GM23248 (cell line): ENCODE data around the gene IL31RA. TPM values are rescaled to one million over a fixed set of nuclear protein-coding genes. Genes with fewer than 3 reads are reported as not detected.
A peak's percentile ranks its signal among the peaks of the same experiment; 100 is the strongest.

Experiments used
- DNase-seq: peaks from one replicate; pipeline ENCODE4 v3.0.0-alpha.2; 2015
- H2AFZ ChIP-seq: fragments of 200-600 bp; sonication (generic); 2 replicates; pipeline ENCODE4 v1.6.1; 2016; ENCODE audit warnings: antibody characterized with exemption
- H3F3A ChIP-seq: fragments of 200-600 bp; sonication (generic); 2 replicates; pipeline ENCODE4 v1.6.1; 2016; ENCODE audit warnings: mild to moderate bottlenecking, antibody characterized with exemption, mixed run types; ENCODE audit not compliant: insufficient read depth
- H3K27ac ChIP-seq: fragments of 200-600 bp; sonication (generic); 2 replicates; pipeline ENCODE4 v1.5.1; 2016; ENCODE audit warnings: mild to moderate bottlenecking
- H3K27me3 ChIP-seq: fragments of 200-600 bp; sonication (generic); replicated peaks from 2 replicates; pipeline ENCODE4 v1.6.1; 2016; ENCODE audit warnings: mild to moderate bottlenecking; ENCODE audit not compliant: insufficient read depth
- H3K36me3 ChIP-seq: fragments of 200-600 bp; sonication (generic); 2 replicates; pipeline ENCODE4 v1.6.1; 2016; ENCODE audit warnings: low read depth, mild to moderate bottlenecking
- H3K4me1 ChIP-seq: fragments of 200-600 bp; sonication (generic); 2 replicates; pipeline ENCODE4 v1.6.1; 2016; ENCODE audit warnings: mild to moderate bottlenecking; ENCODE audit not compliant: insufficient read depth
- H3K4me2 ChIP-seq: fragments of 200-600 bp; sonication (generic); one replicate; pipeline ENCODE4 v1.6.1; 2016; ENCODE audit warnings: mild to moderate bottlenecking; ENCODE audit not compliant: unreplicated experiment
- H3K4me3 ChIP-seq: fragments of 200-600 bp; sonication (generic); 2 replicates; pipeline ENCODE4 v1.5.1; 2016; ENCODE audit warnings: mild to moderate bottlenecking
- H3K79me2 ChIP-seq: fragments of 200-600 bp; sonication (generic); 2 replicates; pipeline ENCODE4 v1.6.1; 2016; ENCODE audit warnings: mild to moderate bottlenecking; ENCODE audit not compliant: insufficient read depth
- H3K9ac ChIP-seq: fragments of 200-600 bp; sonication (generic); 2 replicates; pipeline ENCODE4 v1.6.1; 2016; ENCODE audit warnings: mild to moderate bottlenecking
- H3K9me2 ChIP-seq: fragments of 200-600 bp; sonication (generic); 2 replicates; pipeline ENCODE4 v1.6.1; 2016; ENCODE audit warnings: mixed run types, mild to moderate bottlenecking, moderate library complexity; ENCODE audit not compliant: insufficient read depth
- H3K9me3 ChIP-seq: fragments of 200-600 bp; sonication (generic); one replicate; pipeline ENCODE4 v1.6.1; 2017; ENCODE audit warnings: low read depth
- H4K20me1 ChIP-seq: fragments of 200-600 bp; sonication (generic); 2 replicates; pipeline ENCODE4 v1.6.0; 2016; ENCODE audit not compliant: insufficient read depth
- EZH2 ChIP-seq: fragments of 200-600 bp; sonication (generic); IDR thresholded peaks from 2 replicates; pipeline ENCODE4 v1.6.1; 2018; ENCODE audit warnings: antibody characterized with exemption, mild to moderate bottlenecking; ENCODE audit not compliant: insufficient read depth, poor library complexity, severe bottlenecking
- EZH2phosphoT487 ChIP-seq: fragments of 200-600 bp; sonication (generic); IDR thresholded peaks from 2 replicates; pipeline ENCODE4 v1.6.1; 2018; ENCODE audit warnings: antibody characterized with exemption, moderate library complexity, mild to moderate bottlenecking, low read depth; ENCODE audit not compliant: insufficient read depth
- WGBS, 2 experiments: methylation state at CpG; one replicate each; pipeline ENCODE4 v1.1.6; 2015 to 2017; ENCODE audit warnings: low lambda C conversion rate in 2 of 2, low coverage in 1 of 2; ENCODE audit errors: missing lambda C conversion rate in 2 of 2; 5-methylcytosine and 5-hydroxymethylcytosine counted together
- in situ Hi-C: fragments of 300-500 bp; cut with MboI; formaldehyde crosslinking; loops from 2 replicates; pipeline ENCODE4 v1.15.0; 2020
- polyA plus RNA-seq: library from polyadenylated mRNA; unstranded; fragments of >200 nt; fragmentation: Nextera tagmentation; extraction: Ambion mirVana; gene quantifications from 2 replicates; pipeline ENCODE4 v1.2.1, GENCODE V29; 2016
- total RNA-seq: library from RNA; depleted of rRNA; stranded (reverse); fragments of >200 nt; shearing (Covaris generic); gene quantifications from 2 replicates; pipeline ENCODE4 v1.2.3, GENCODE V29; 2014

Gene IL31RA
- total and polyA plus RNA-seq, 2 experiments from 2014 or later, result 0.08 TPM; not detected in 1

GRCh38 chr5:55848783-55849182 lies 2.4 kb upstream of the IL31RA start:
- Histone ChIP-seq H3K9me2 (peaks cover 4% of the 10 kb centered on the region; the same call in 1 of the 2 replicates), H3K4me3 (no peak overlapping the region), H3K4me1 (peaks cover 23% of the 10 kb centered on the region), H3K36me3 (no peaks in the 10 kb centered on the region), H3K4me2 (no peak overlapping the region), H3K9me3 (no peaks in the 10 kb centered on the region), H4K20me1 (no peaks in the 10 kb centered on the region), H3K9ac (no peak overlapping the region), H3K27ac (no peak overlapping the region), H3K79me2 (no peaks in the 10 kb centered on the region), H2AFZ (no peak overlapping the region), H3F3A (peaks cover 26% of the 10 kb centered on the region), H3K27me3 (no peaks in the 10 kb centered on the region)
- TF ChIP-seq EZH2phosphoT487 (no peak), EZH2 (no peak)
- 94 to 95% methylated on average over 2 of the region's 2 CpGs for WGBS, 2 experiments
- in situ Hi-C loops, result no loop called here
- DNase-seq, result no peak

- H3K9me2 ChIP-seq, result peaks cover 4% of the 10 kb centered on the region; the same call in 1 of the 2 replicates
- peak overlapping the region; percentile 45; the same call in 1 of the 2 replicates for H3K9ac ChIP-seq
- peak overlapping the region; percentile 24; the same call in 1 of the 2 replicates for H3K27ac ChIP-seq
- peak overlapping the region; percentile 75 for H3K4me2 ChIP-seq
- in situ Hi-C loops, result no loop called here
- H3K79me2 ChIP-seq, result no peaks in the 10 kb centered on the region
- peak overlapping the region; percentile 59 for H3K4me3 ChIP-seq
- H4K20me1 ChIP-seq, result no peaks in the 10 kb centered on the region
- no peak for DNase-seq
- no peaks in the 10 kb centered on the region for H3K9me3 ChIP-seq
- H3F3A ChIP-seq, result peaks cover 30% of the 10 kb centered on the region
- no peak for TF ChIP-seq EZH2phosphoT487
- TF ChIP-seq EZH2, result no peak
- no peaks in the 10 kb centered on the region for H3K27me3 ChIP-seq
- peaks cover 28% of the 10 kb centered on the region for H3K4me1 ChIP-seq
- H2AFZ ChIP-seq, result peak overlapping the region; percentile 67
- H3K36me3 ChIP-seq, result no peaks in the 10 kb centered on the region
- 2 to 4% methylated on average over 2 of the region's 2 CpGs for WGBS, 2 experiments
Observed at GRCh38 chr5:55851675-55851979, 470 bp downstream of the IL31RA start.

DNA sequence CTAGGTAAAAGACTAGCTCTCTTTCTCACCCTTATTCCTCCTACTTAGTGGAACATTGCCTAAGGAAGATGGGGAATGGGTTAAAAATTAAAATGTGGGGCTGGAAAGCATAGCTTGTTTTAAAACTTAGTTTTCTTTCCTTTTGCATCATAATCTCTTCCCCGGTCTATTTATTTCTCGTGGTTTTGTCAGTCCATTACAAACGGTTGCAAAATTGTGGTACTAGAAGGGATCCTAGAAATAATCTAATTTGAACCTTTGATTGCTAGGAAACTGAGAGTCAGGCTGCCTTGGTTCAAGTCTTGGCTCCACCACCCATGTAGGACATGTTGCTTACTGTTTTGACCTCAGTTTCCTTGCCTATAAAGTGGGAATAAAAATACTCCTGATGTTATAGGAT lies 1.3 kb downstream of the IL31RA start:
- in situ Hi-C loops, result no loop called here
- Histone ChIP-seq H3K9me2 (peaks cover 4% of the 10 kb centered on the region; the same call in 1 of the 2 replicates), H3K4me3 (no peak overlapping the region), H2AFZ (no peak overlapping the region), H3K27ac (no peak overlapping the region), H3F3A (peaks cover 30% of the 10 kb centered on the region), H4K20me1 (no peaks in the 10 kb centered on the region), H3K36me3 (no peaks in the 10 kb centered on the region), H3K4me1 (peaks cover 28% of the 10 kb centered on the region), H3K27me3 (no peaks in the 10 kb centered on the region), H3K4me2 (no peak overlapping the region), H3K9ac (no peak overlapping the region), H3K9me3 (no peaks in the 10 kb centered on the region), H3K79me2 (no peaks in the 10 kb centered on the region)
- DNase-seq, result no peak
- no peak for TF ChIP-seq EZH2
- no peak for TF ChIP-seq EZH2phosphoT487
- 19 to 27% methylated on average over 3 of the region's 3 CpGs for WGBS, 2 experiments

GRCh38 chr5:55853041-55853670 lies 2.0 kb downstream of the IL31RA start:
- Histone ChIP-seq H3K9ac (no peak overlapping the region), H3K4me3 (no peak overlapping the region), H3F3A (peaks cover 30% of the 10 kb centered on the region), H3K79me2 (no peaks in the 10 kb centered on the region), H3K36me3 (no peaks in the 10 kb centered on the region), H3K27me3 (no peaks in the 10 kb centered on the region), H4K20me1 (no peaks in the 10 kb centered on the region), H3K4me2 (peak overlapping the region; percentile 61), H3K9me3 (no peaks in the 10 kb centered on the region), H3K9me2 (peaks cover 4% of the 10 kb centered on the region; the same call in 1 of the 2 replicates), H3K27ac (no peak overlapping the region), H2AFZ (0 out of 2 replicates have a peak overlapping the region, but pooled peaks have one; percentile 6), H3K4me1 (peaks cover 28% of the 10 kb centered on the region)
- in situ Hi-C loops, result no loop called here
- TF ChIP-seq EZH2phosphoT487, result no peak
- no peak for TF ChIP-seq EZH2
- WGBS, 2 experiments, result 16 to 26% methylated on average over 3 of the region's 3 CpGs
- DNase-seq, result peak; percentile 30
